Fibroblast of mammary gland (primary cell): Measurements from ENCODE around the gene MPZL3.

ENCODE experiments used
- DNase-seq: peaks from one replicate; pipeline ENCODE4 v3.0.0-alpha.2; 2010; ENCODE audit warnings: low read depth
- H3K4me3 ChIP-seq: 2 replicates; pipeline ENCODE4 v1.5.1; 2011; ENCODE audit warnings: low read depth, mild to moderate bottlenecking, low read length, moderate library complexity; ENCODE audit not compliant: control insufficient read depth
- CTCF ChIP-seq: conservative IDR thresholded peaks from 2 replicates; pipeline ENCODE4 v1.5.1; 2011; ENCODE audit warnings: low read depth, low read length, inconsistent platforms; ENCODE audit not compliant: control insufficient read depth, insufficient read depth

MPZL3 gene

GRCh38 chr11:118180300-118180703, 71.9 kb downstream of the MPZL3 start:
- TF ChIP-seq CTCF = no peak
- H3K4me3 ChIP-seq = no peak overlapping the region
- DNase-seq = no peak

GRCh38 chr11:118176778-118177134, 75.4 kb downstream of the MPZL3 start:
- no peak for TF ChIP-seq CTCF
- H3K4me3 ChIP-seq = no peak overlapping the region
- no peak for DNase-seq
